ENCODE measurements around the gene RBM20.
A peak's percentile ranks its signal among the peaks of the same experiment; 100 is the strongest.
"Not testable (repeated sequence)": the region's sequence is repeated elsewhere in the genome, so short reads cannot be mapped to it uniquely, and the experiment has no call there.

RBM20 gene

DNA sequence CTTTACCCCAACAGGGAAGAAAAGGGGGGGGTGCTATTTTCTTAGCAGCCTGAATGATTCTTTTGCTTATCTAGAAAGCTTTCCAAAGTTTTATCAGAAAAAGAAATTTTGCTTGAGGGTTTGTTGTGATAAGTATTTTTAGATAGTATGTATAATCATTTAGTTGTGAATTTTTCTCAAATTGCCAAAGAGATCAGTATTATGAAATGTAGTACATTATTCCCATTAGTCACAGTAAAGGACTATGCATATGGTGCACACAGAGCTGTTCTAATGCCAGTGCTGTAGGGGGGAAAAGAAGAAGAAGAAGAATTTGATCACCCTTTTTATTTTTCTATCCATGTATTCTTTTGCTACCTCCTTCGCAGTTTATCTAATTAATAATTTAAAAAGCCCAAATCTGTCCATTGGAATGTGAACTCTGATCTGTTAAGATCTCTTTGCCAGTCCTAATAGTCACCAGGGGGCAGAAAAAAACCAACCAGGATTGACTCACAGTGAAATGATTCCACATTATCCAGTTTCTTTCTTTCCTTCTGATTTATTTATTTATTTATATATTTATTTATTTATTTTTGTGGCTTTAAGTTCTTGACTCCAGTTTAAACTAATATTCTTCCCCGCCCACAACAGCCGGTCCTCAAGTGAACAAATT lies 4.7 kb downstream of the RBM20 start:
- DNase-seq (ENCODE audit: low read depth): no peak

DNA sequence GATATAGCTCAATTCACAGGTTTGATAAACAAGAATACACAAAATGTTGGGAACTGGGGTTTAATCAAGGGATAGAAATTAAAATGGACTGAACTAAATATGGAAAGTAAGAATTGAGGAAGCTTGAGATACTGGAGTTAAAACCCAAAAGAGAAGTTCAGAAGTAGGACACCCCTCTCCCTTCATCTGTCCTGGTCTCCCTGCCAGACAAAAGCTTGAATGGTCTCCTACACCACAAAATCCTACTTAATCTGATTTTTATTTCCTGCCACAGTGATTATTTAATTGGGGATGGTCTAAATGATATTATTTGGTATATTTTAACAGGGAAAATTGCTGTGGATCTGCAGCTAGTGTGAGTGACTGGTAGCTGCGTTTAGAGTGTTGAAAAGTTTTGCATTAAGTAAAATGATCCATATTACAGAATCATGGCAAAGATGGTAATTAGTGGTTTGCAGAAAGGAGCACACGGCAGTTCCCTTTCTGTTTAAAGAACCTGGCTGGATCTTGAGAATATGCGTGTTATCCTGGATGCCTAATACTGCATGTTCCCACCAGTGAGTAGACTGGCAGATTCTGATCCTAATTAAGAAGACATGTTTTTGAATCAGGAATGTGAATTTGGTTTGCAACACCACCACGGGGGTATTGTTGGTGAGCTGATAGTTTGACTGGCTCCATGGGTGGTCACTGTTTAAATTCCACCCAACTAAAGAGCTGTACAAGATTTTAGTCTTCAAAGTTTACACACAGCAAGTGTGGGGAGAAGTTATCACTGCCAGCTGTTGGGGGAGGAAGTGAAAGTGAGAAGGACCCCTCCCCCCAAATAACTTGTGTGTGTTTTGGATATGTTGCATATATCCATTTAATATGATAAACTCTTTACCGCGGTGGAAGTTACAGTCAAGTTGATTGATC lies 5.5 kb downstream of the RBM20 start:
- DNase-seq (ENCODE audit: low read depth): no peak

DNA sequence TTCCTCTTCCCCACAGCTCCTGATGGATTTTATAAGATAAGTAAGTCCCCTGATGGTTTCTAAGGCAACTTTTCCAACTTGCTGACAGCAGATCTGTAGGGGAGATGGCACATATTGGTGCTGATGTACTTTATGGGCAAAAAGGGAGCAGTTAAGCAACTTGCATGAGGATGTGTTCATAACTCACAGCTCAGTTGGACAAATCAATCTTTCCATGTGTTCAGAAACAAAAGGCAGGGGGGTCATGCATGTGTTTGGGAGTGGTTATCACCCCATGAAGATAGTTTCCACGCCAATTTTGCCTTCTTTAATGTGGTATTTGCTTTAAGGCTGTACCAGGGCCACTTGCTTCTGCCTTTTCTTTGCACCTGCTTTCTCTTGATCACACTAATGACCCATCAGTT lies 6.1 kb downstream of the RBM20 start:
- DNase-seq (ENCODE audit: low read depth): no peak

DNA sequence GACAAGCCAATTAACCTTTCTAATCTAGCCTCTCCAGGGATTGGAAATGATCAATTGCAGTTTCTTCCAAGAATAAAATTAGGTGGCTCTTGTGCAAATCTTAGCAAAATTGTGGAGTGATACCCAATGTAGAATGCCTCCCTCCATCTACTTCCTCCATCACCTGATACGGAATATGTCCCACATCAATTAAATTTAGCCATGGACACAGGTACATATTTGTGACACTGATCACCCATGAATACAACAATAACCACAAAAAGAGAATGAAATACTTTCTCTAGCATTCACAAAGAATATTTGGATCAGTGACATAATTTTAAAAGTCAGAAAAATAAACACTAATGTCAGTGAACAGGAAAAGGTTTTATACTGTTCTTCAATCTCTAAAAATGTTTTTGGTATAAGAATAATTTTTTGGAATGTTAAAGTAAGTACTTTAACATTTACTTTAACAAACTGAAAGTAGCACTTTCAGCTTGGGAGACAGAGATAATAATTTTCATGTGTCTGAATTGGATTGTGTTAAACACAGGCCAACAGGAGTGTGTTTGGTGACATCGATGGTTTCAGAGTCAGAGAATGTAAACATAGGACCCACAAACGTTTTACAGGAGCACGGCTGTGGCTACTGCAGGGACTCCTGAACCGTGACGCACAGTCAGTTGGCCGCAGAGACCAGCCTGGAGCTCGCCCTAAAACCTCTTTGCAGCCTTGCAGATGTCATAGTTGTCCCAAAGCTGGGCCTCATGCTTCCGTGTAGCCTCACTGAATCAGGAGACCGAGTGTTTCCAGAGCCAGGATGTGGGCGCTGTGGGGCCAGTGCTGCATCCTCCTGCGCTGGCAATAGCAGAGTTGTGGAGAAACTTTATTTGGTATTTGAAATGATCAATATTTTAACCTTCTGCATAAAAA lies 7.2 kb downstream of the RBM20 start:
- DNase-seq (ENCODE audit: low read depth): no peak

DNA sequence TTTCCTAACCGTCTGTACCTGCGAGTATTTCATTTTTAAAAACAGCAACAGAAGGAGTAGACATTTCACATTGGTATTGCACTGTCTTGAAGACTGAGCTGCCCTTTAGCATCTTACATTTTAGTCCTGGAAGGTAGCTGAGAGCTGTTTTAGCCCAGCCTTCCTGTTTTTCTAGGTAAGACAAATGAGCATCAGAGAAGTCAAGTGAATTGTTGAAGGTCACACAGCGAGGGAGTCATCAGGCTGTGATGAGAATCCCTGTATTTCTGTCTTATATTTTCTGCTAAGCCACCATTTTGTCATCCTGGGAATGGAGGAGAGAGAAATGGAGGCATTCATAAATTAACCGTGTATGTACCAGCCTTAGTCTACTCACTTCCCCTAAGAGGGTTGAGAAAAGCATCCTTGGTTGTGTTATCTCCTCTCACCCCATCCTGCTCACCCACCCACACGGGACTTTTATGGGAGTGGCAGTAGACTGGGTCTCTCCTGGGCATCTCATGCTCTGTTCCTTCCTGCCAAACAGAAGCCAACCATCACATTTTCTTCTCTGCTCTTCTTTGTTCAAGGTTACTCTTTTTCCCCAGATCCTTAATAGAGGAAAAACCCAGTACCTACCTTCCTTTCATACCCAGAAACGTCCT lies 8.5 kb downstream of the RBM20 start:
- DNase-seq (ENCODE audit: low read depth): no peak

DNA sequence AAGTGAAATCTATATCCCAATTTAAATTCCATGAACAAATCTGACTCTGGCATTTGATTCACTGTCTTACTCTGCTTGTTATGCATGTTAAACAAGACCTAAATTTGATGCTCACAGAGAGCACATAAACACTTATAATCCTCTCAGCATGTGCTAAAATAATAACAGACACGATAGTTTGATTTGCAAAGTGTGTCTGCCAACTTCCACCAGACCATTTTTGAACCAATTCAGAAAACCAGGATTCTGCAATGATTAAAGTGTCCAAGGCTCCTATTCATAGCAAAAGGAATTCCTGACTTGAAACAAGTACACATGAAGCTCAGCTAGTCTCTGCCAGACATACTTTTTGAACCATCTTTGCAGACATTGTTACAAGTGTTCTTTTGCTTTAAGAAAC lies 11.2 kb downstream of the RBM20 start:
- no peak for DNase-seq (ENCODE audit: low read depth)

DNA sequence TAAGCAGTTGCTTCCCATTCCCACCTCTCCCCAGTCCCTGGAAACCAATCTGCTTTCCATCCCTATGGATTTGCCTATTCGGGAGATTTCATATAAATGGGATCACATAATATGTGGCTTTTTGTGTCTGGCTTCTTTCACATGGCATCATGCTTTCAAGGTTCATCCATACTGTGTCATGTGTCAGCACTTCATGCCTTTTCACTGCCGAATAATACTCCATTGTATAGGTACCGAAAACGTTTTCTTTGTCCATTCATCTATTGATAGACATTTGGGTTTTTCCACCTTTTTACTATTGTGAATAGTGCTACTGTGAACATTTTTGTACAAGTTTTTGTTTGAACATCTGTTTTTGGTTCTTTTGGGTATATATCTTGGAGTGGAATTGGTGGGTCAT lies 12.5 kb downstream of the RBM20 start:
- no peak for DNase-seq (ENCODE audit: low read depth)

DNA sequence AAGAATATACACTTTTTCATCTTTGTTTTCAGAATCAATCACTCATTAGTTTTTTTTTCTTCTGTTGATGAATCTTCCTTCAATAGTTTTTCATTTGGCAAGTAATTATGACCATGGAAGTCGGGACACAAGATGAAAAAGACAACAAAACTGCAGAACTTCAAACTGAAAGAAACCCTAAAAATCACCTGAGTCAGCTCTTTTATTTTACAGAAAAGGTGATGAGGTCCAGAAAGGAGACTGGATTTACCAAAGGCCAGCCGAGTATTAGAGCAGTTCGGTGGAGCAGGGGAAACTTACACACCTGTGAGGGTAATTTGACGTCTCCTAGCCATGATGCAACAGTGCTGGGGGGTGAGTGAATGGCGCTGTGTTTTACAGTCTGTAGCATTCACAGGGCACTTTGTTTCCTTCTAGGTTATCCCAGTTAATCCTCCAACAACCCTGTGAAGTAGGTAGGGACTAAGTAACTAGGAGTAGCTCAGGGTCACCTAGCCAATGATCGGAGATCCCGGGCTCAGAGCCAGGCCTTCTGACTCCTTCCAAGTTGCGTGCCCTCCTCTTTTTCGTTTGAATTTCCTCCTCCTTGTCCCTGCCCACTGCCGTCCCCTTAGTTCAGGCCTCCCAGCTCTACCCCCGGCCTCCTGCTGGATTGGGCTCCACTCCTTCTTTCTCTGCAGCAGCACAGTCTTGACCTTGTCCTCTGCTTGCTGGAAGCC lies 14.0 kb downstream of the RBM20 start:
- DNase-seq (ENCODE audit: low read depth): no peak

DNA sequence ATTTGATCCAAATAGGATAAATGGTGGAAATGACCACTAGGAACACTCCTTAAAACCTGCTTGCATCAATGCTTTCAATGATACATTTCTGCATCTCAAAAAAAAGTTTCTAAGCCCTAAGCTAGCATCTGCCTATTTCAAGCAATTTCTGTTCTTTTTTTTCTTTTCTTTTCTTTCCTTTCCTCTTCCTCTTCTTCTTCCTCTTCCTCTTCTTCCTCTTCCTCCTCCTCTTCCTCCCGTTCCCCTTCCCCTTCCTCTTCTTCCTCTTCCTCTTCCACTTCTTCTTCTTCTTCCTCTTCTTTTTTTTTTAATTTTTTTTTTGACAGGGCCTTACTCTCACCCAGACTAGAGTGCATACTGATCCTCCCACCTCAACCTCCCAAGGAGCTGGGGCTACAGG lies 15.4 kb downstream of the RBM20 start:
- no peak for DNase-seq (ENCODE audit: low read depth)

DNA sequence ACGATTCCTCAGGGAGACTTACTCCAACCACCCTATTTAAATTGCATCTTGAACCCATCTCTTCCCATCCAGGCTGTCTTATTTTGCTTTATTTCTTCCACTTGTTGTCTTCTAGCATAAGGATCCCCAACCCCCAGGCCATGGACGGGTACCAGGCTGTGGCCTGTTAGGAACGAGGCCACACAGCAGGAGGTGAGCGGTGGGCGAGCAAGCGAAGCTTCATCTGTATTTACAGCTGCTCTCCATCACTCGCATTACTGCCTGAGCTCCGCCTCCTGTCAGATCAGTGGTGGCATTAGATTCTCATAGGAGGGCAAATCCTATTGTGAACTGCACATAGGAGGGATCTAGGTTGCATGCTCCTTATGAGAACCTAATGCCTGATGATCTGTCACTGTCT lies 16.2 kb downstream of the RBM20 start:
- DNase-seq (ENCODE audit: low read depth): not testable (repeated sequence)

DNA sequence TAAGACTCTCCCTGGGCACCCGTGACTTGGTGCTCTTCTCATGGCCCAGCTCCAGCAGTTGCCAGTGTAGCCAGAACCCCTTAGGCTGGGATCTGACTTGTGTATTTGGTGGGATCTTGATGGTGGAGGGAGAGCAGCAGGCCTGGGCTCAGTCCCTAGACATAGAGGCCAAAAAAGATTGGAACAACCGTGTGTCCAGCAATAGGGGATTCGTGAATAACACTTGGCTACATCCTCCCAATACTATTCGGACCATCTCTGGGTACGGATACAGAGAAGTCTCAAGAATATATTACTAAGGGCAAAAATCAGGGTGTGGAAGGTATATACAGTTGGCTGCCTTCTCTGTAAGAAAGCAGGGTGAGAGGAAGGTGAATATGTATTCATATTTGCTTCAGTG lies 17.2 kb downstream of the RBM20 start:
- no peak for DNase-seq (ENCODE audit: low read depth)

DNA sequence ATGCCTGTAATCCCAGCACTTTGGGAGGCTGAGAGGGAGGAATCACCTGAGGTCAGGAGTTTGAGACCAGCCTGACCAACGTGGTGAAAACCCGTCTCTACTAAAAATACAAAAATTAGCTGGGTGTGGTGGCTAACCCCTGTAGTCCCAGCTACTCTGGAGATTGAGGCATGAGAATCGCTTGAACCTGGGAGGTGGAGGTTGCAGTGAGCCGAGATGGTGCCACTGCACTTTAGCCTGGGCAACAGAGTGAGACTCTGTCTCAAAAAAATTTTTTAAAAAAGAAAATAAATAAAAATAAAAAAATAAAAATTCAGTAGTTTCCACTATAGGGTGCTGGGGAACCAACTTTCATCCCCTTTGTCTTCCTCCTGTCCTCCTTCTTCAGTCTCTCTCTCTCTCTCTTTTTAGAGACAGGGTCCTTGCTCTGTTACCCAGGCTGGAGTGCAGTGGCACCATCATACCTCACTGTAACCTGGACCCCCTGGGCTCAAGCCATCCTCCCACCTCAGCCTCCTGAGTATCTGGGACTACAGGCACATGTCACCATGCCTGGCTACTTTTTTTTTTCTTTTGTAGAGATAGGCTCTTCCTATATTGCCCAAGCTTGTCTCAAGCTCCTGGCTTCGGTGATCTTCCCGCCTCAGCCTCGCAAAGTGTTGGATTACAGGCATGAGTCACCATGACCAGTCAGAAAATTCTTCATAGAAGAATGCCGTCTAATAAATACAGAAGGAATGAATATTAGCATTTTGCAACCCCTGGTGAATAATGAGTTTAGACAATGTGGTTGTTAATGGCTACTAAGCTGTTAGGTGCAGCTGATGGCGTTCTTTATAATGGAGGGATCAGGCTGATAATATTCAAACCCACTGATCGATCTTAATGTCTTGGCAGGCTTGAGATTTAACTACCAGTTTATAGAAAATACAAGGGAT lies 20.6 kb downstream of the RBM20 start:
- DNase-seq (ENCODE audit: low read depth): peak; percentile 72

DNA sequence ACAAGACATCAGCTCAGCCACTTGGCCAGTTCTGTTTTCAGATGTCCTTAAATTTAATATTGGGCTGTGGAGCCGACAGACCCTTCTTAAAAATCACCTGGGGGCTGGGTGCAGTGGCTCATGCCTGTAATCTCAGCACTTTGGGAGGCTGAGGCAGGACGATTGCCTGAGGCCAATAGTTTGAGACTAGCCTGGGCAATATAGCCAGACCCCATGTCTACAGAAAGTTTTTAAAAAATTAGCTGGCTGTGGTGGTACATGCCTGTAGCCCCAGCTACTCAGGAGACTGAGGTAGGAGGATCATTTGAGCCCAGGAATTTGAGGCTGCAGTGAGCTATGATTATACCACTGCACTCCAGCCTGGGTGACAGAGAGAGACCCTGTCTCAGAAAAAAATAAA lies 22.1 kb downstream of the RBM20 start:
- DNase-seq (ENCODE audit: low read depth): not testable (repeated sequence)

DNA sequence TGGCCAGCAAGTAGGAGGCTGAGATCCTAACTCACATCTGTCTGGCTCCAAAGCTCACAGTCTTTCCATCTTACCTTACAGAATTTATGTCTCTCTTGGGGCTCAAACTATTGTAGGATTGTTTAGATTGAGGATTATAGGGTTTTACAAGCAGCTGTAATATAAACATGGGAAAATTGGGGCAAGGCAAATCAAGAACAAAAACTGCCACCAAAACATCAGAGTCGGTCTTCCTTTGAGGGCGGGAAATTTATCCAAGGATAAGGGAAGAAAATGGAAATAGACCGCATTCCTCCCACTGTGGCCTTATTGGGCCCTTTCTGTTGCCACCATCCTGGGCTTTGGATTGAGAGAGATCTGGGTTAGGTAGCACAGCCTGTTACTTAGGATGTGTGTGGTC lies 22.5 kb downstream of the RBM20 start:
- no peak for DNase-seq (ENCODE audit: low read depth)

DNA sequence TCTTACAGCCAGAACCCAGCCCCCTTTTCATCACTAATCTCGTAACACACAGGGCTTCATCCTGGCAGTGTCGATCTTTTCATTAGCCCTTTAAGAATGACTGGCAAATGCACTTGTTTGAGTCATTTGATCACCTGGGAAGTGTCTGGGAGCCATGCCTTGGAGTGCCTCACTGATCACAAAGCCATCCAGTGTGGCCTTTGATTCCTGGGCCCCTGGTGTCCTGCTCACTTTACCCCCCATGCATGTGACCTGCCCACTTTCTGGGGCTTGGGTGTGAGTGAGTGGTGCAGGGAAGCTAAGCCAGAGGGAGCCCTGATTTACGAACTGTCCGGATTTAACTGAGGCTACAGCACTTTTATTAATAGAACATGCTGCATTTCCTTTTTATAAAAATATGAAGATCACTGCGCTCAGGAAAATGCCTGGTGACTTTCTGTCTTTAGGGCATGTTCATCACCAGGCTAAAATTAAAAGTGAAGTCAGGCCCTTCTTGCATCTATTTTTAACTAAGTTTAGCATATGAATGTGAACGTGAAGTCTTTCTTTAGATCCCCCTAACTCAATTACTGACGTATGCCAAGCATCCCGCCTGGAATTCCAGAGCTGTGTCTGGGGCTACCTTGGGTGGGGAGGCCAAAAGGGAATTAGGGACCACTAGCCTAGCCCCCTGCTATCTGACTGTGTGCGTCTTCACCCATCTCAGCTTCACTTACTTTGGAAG lies 23.6 kb downstream of the RBM20 start:
- DNase-seq (ENCODE audit: low read depth): no peak

DNA sequence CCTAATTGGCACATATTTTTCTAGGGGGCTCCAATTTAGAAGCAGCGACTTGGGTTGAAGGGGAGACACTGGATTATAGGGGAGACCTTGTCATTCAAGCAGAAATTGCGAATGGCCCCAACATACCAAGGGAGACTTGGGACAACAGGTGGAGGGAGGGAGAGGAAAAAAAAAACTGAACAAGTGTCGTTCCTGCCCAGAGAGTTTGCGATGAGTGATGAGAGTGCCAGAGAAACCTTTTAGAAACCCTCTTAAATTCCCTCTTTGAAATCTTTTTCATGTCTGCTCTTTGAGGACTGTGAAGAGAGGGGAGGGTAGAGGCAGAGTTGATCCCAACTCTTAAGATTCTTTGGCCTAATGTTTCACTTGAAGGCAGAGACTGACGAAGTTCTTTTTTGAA lies 24.3 kb downstream of the RBM20 start:
- no peak for DNase-seq (ENCODE audit: low read depth)

DNA sequence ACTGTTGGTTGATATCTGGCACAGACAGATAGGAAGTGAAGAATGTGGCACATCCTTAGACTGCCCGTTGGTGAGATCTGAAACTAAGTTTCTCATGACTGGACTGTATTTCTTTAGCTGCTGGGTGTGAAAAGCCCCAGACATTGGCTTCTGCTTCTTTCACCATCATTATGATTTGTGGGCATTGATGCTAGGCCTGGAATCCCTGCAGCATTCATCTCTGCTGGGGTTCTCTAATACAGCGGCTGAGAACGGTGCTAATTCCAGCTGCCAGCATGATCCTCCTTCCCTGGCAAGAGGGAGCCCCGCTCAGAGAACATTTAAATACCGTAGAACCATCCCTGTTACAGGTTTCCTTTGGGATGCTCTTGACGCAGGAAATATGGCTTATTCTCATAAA lies 26.2 kb downstream of the RBM20 start:
- DNase-seq (ENCODE audit: low read depth): no peak

DNA sequence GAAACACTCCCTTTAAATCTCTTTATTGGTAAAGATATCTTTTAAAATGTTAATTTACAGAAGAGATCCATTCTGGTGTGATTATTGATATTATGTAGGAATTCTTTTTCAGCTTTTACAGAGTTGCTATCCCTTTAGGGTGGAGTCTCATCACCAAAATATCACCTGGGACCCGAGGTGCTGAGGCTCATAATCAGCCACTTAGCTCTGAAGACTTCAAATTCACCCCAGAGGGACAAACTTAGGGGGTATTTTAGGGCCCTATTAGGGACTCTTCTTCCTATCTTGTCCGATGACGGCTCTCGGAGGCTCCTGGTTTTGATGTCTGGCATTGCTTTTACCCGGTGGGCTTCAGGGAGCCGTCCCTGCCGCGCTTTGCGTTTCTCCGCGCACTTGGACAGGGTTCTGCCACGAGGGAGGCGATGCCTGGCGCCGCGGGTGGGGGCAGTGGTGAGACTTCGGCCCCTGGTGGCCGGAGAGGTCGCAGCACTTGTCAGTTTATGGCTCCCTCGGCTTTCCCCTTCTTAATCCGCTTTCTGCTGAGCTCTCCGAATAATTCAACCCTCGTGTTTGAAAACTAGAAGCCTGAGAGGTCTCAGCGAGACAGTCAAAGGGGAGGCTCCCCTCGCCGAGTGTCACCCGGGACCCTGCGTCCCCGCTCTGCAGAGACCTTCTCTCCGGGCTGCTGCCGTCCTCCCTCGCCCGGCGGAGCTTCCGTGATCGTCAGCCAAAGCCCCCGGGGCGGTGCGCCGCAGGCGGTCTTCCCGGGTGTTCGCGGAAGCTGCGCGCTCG lies 27.8 kb downstream of the RBM20 start:
- peak; percentile 27 for DNase-seq (ENCODE audit: low read depth)

DNA sequence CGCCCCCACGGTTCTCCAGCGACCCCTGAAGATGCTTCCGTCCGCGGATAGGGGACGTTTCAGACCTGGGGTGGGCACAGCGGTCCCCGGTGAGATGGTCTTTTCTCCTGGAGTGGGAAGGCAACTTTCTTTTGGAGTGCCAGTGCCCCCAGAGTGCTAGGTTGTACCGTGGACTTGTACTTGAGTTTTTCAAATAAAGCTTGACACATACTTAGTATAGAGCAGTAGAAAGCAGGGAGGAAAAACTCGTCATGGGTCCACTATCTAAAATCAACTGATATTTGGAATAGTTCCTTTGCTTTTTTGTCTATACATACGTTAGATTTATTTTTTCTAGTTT lies 28.4 kb downstream of the RBM20 start:
- DNase-seq (ENCODE audit: low read depth): no peak

All from fibroblast of the conjunctiva (primary cell).